Measurements from ENCODE around the gene UST.

Gene UST

DNA sequence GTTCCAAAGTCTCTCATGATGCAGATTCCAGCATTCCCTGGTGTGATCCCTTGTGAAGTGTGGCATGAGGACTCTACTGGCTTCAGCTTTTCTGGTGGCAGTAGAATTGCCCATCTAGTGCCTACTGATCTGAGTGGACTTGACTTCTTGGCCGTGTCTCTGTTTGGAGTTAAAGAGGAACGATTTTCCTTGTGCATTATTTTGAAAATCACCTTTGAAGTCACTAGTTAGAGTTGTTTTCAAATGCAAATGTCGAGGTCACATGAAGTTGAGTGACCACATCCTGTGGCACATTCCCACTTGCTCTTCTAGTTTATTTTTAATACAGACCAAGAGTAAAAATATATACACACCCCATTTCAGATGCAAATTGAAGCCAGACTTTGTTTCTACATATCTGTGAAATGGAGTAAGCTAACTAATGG, 300.0 kb downstream of the UST start:
- DNase-seq: no peak

DNA sequence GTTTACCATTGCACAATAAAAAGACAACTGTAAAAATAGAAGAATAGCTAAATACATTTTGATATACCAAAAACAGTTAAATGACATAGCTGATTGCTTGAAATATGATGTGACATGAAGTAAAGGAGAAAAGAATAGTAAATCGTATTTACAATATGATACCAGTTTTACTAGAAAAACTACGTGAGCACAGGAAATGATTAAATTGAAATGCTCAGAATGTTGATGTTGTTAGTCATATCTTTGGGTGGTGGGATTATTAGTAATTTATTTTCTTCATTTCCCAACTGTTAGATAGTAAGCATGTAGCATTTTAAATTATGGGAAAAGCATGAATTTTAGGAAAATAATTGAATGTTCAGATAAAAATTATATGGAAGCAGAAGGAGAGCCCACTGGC, 302.4 kb downstream of the UST start:
- no peak for DNase-seq

DNA sequence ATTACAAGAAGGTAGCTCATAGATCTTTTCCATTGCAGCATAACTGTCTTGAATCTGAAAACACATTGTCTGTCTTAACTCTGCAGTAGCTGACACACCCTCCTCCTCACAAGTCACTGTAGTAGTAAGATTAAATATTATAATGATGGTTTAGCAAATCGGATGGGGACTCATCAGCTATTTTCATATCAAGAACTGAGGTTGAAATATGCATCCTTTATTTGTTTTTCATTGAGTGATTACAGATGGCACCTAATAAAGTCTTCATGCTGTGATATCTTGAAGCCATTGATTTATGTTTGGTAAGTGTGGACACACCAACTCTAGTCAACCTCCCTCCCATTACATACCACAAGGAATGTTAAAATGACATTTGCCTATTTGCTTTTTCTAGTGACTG, 303.3 kb downstream of the UST start:
- DNase-seq: no peak

DNA sequence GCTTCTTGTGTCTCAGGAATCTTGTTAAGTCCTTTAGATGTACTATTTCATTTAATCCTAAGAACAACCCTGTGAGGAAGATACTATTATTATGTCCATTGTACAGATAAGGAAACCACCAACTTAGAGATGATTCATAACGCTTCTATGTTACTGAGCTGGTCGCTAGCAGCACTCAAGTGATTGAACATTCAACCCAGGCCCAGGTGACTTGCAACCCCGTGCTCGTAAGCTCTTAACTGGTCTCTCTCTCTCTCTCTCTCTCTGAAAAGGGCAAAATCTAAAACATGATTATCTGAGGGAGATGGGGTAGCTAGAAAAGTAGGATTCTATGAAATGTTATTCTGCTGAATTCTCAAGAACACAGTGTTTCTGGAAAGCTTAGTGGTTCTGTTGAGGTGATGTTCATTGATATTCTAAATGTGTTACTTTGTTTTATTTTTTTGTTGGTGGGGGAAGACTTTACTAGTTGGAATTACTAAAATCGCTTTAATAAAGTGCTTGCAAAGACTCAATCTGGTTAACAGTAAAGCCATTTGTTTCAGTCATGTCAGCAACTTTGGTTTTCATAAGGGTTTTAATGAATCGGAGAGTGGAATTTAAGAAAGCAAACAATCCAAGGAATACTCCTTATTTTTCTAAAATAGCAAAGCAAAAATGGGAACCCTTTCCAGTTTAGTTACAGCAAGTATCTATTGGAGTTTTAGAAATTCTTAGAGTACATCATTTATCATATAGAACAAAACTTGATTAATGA, 305.7 kb downstream of the UST start:
- DNase-seq: no peak

DNA sequence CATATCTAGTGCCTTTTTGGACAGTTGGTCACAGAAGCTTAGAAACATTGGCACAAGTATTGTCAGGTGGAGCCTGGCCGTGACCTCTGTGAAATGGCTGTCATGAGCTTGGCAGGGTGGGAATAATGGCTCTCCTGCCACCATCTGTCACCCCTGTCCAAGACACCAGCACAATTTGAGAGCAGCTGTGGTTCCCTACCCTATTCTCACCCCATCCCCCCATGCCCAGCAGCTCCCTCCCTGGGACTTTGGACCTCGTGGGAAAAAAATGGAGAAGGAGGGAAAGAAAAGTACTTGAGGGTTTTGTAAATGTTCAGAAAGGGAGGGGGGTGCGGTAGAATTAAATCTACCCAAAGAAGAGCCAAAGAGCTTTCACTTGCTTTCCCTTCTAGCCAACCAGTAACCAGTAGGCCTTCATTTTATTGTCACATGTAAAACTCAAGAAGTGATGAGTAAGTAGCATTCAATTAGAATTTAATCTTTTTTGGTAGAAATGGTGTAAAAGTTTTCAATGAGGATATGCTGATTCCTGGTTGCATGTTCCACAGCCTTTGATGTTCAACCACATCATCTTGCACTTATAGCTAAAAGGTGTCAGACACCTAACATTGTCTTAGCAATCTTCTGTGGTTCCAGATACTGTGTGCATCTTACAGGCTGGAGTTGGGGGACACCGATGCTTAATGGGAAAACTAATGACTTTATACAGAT, 307.2 kb downstream of the UST start:
- DNase-seq: no peak

DNA sequence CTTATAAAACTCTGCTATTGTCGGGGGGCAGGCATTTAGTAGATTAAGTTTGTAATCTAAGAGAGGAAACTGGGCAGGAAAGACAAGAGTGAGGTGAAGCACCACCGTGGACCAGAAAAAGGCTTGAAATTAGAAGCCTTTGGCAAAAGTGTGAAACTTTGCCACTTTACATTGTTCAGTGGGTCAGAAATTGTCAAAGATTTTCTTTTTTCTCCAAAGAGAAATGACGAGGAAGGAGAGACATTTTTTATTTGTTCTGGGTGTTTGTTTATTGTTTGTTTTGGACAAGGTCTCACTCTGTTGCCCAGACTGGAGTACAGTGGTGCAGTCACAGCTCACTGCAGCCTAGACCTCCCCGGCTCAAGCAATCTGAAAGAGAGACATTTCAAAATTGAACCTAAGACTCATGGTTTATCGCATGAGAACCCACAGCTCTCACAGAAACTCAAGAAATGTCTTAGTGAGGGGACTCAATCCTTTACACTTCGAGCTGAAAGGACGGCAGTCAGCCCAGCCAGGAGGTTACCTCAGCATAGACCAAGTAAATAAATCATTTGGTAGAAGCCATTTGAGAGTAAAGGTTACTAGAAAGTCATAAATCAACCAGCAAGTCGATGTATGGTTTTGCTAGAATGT, 307.8 kb downstream of the UST start:
- DNase-seq: no peak

DNA sequence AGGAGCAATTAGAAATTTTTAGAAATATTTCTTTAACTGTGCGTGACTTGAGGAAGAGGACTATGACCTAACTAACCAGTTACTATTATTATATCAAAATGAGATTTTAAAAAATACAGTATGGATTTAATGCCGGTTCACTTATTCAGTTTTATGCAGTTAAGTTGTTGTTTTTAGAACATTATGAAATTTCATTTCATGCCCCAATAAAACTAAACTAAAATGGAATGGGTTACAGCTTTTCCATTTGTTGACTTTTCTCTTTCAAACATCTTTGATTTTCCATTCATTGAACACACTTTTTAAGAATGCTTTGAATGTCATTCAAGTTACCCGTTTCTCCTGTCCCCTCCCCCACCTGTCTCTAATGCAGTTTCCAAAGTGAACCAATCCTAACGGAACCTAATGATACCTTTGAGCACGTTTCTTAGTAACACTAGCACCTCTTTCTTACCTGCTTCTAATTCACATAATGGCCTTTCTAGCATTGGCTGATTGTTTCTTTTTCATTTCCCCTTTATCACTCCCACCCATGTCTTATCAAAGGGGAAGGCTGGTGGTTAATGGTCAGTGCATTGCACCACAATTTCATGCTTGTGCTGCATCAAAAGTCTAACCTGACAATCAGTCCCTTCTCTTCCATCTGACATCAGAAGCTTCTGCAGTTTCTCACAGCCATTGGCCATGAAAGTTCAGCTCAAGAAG, 308.5 kb downstream of the UST start:
- no peak for DNase-seq

DNA sequence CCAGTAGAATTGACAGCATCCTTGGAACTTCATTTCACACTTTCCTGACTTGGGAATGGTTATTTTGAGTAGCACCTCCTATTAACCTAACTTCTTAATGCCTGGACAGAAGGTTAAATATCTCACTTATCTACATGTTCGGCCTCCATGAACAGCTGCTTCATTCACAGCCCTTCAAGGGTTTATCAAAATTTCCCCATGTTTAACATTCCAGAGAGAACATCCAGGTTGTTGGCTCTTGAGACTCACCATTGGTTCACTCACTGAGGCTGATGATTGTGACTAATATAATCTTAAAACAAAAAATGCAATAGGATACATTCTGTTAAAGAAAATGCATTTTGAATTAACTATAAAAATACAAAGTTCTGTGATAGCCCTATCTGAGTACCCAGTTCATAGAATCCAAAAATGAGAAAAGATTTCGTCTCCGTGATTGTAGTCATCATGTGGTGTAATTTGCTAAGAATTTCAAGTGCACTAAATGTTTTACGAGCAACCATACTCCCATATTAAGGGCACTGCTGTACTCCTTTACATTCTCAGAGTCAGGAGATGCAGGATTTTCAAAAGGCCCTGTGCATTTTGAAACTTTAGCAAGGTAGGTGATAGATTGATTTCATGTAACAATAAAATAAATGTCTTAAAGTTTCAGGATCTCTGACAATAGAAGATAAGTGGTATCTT, 310.1 kb downstream of the UST start:
- no peak for DNase-seq

DNA sequence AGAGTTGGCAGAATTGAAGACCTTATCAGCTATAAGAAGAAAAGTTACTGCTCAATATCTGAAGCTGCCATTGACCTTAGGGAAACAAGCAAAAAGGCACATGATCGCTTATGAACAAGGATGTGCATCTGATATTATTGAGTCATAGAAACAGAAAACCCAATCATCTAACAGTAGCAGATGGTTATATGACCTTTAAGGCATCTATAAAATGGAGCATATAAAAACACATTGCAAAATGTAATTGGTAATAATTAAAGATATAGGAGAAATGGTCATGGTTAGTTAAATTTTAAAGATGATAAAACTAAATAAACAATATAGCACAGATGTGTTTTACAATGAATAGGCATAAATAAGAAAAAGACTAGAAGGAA, 310.6 kb downstream of the UST start:
- no peak for DNase-seq

DNA sequence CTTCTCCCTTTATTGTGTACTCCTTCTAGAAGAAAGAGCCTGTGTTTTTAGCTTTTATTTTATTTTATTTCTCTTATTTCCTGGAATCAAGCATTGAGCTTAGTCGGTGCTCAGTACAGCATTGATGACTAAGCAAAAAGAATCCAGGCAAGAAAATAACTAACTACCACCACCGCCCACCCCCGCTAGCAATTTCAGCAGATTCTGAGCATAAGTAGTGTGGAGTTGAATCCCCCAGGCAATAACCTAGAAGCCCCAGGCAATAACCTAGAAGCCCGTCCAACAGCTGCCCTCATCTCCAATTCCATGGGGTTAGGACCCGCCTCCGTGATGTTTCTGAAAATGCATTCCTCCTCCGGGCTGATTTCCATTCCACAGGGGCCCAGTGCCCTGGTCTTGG, 312.7 kb downstream of the UST start:
- DNase-seq: no peak

DNA sequence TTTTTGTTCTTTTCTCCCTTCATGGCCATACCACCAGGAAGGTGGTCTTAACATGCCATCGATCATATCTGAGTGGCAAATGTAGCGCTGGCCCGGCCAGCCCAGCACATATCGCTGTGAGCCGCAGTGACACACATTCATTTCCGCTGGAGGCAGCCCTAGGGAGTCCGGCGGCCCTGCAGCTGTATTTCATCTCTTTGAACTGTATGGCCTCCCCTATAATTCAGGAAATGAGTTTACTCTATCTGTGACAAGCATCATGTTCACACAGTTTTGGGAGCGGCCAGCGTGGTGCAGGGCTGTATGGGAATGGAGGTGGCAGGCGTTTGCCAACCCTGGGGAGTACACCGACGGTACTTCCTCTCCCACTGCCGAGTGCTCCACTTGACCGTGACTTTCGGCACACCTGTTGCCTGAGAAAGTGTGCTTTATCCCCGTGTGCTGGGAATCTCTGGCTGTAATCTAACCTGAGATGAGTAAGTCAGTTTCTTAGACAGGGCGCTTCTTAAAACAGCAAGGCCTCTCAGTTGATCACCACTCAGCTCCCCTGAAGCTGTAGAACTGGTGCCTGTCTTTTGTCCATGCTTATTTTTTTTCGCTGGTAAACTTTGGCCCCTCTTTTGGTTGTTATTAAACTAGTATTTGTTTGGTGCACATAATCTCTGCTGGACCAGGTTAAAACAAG, 313.6 kb downstream of the UST start:
- DNase-seq: peak in 1 of 2 experiments; percentile 24

DNA sequence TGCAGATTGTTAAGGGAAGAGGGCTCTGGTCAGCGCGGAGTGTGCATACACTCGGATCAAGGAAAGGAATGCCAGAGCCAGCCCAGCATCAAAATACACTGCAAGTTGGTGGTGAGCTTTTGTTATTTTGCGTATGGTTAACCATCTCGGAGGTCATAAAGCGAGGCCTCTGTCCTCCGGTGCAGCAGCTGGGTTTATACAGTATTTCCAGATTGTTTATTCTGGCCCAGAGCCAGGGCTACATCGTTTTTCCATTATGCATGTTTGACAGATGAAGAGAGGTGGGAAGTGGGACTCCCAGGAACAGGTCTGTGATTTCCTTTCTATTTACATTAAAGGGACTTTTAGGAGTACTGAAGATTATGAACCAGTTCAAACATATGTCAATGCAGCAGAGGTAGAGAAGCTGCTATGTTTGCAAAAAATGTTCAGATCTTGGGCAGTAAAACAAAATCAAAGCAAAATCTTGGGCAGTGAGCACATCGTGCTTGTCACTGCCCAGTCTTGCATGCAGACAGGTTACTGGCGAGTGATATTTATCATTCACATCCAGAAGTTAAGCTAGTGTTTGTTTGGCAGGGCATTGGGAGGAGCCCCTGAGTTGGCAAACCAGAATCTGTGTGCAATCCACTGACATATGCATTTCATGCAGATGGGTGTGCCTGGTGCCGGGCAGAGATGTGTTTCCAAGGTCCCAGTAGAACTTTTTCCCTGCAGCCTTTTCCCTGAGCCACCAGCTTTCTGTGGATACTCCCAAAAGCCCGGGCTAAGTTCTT, 314.3 kb downstream of the UST start:
- no peak for DNase-seq

DNA sequence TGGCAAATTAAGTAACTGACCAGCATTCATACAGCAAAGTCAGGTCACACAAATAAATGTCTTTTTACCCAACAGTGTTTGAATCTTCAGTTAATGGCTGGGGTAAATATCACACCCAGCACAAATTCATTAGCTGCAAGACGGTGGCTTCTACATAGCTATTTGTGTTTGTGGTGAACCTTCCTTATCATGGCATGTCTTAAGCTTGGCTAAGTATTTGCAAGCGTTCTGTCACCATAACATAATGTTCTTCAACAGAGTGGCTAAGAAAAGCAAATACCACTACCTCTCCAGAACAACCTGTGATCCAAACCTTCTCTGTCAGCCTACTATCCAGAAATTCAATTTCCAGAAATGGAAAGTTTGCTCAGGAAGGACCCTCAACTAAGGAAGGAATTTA, 315.1 kb downstream of the UST start:
- no peak for DNase-seq

DNA sequence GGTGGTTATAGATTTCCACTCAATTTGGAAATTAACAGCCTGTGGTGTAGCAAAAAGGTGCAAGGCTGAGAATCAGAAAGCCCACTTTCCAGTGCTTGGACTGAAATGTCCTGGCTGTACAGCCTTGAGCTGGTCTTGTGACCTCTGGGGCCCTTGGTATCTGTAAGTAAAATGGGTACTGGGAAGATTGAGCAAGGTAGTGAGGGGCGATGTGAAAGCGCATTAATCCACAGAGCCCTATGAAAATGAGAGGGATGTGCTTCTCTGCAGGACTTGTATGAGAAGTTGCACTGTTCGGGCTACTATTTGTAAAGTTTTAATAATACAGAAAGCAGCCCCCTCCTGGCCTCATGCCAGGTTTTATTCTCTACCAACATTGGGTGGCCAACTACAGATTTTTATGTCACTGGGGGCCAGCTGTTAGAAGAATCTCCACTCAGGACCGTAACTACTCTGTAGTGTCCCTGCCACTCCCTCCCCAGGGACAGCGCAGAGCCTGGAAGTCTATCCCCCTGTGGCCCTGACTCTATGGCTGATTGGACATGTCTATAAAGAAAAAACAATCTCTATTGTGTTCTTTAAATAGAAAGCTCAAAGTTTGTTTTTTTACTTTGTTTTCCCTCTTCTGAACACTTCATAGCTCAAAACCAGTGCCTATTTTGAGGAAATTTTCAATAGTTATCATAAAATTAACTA, 316.0 kb downstream of the UST start:
- DNase-seq: no peak

DNA sequence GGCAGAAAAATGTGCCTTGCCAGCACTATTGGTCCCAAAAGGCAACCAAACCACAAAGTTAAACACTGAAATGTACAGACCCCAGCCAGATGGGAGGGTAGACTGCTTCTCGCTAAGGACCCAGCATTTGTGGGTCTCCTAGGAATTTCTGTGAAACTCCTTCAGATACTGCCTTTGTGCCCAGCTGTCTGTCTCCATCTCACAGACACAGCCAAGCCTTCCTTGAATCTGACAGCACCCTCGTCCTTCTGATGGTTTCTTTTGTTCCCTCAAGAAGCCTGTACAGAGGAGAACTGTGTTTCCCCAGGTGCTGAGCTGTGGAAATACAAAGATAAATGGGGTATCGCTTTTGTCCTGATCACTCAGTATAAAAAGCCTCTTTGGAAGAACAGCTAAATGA, 316.6 kb downstream of the UST start:
- no peak for DNase-seq

DNA sequence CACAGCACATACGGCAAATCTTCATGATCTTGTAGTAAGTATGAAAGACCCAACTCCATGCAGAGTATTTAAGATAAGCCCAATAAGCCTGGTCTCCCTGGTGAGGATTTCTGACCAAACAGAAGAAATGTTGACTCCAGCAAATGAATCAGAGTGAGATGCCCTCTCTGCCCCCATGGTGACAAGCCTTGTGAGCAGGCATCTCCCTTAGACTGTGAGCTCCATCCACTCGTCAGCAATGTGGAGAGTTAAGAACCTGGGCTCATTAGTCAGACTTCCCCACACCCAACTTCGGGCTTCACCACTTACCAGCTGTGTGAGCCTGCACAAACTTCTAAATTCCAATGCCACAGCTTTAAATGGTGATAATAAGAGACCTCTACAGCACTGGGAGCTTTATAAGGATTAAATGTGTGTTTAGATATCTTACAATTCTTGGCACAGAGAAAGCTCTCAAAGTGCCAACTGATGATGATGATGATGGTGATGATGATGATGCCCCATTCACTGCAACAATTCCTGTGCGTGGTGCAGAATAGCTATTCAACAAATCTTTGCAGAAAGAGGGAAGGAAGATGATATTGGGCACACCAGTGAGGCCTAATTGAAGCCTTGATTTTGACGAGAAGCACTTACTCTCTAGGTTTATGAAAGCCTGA, 317.3 kb downstream of the UST start:
- no peak for DNase-seq

DNA sequence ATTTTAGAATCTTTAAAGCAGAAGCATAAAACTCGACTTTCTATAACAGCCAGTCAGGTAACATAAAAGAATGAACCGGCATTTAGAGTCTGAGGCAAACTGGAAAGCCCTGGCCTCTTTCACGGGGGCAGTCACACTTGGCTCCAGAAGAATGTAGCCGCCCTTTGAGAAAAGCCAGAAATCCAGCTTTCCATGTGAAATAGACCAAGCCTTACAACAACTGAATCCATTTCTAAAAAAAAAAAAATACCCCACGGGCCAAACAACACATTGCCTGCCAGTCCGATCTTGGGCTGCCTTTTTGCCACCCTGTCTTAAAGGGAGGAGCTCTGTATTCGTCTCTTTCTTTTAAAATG, 317.8 kb downstream of the UST start:
- DNase-seq: no peak

DNA sequence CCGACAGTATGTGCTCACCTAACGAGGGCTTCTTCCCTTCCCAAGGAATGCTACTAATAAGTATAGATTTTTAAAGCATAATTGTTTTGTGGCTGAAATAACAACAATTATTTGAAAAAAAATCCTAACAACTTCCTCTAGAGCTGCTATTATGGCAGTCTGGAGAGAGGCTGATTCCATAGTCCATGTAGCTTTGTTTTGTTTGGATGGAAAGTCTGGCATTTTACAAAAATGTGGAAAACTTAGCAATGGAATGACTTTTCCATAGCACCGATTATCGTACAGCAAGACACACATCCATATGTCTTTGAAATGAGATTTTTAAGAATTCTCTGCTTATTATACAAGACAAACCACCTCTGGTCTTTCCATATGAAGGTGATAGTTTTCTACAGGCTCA, 318.3 kb downstream of the UST start:
- DNase-seq: no peak

DNA sequence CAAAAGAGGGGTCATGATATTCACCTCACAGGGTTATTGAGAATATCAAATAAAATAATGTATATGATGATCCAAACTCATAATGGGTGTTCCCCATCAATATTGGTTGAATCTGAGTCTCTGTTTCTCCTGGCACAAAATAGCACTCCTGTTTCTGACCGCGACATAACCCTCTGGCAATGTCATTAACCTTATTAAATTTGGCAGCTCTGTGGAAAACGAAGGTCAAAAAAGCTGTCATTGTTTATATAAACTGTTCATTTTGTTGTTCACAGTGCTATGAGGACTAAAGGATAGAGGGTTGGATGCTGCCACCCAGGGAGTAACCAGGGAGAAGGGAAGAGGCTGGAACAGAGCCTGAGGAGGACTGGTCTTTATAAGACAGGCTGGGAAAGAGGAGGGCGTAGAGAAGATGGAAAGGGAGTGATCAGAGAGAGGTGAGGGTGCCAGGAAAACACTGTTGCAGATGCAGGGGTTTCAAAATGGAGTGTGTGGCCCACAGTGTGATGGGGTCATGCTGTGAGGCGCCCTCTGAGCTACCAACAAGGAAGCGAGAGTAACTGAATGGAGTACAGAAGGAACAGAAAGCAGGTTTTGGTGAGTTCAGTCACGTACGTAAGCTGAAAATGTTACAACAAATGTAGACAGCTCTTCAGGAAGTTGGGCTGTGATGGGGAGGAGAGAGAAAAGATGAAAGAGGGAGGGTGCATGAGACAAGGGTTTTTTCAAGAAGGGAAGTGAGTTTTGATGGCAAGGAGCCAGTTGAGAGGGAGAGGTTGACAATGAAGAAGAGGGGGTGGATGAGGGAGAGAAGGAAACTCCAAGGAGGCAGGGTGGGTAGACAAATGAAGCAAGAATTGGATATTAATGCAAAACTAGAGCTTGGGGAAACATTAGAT, 319.1 kb downstream of the UST start:
- DNase-seq: peak in 1 of 2 experiments; percentile 19

All from AML-193 (cell line).